Stimulated activated naive CD4-positive, alpha-beta T cell (primary cell): Measurements from ENCODE around the gene NOC4L.
"Not testable (repeated sequence)": the region's sequence is repeated elsewhere in the genome, so short reads cannot be mapped to it uniquely, and the experiment has no call there.

ENCODE experiments used
- DNase-seq, 6 experiments: peaks; one replicate each; lab custom pipeline; 2025; lab: John Stamatoyannopoulos, UW

NOC4L gene

DNA sequence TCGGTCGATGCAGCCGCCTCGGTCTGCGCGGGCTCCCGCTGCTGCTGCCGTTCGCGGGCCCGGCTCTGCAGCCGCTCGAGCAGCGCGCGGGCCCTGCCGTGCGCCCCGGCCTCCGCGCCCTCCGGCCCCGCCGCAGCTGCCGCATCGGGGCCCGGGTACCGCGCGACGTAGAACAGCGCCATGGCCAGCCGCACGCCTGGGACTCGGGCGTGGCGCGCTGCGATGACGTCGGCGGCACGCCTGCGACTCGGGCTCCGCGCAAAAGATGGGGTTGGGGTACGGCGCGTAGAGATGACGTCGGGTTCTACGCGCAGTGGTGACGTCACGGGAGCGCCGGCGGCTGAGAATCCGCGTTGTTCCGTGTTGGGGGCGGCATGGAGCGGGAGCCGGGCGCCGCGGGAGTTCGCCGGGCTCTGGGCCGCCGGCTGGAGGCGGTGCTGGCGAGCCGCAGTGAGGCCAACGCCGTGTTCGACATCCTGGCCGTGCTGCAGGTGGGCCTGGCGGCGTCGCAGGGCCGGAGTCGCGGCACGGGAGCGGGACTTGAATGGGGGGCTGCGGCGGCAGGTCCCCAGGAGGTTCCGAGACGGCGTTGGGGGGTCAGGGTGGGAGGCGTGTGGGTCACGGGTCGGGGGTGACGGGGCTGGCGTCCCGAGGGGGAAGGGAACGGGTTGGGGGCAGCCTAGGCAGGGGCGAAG lies at the start of gene NOC4L, which contains the start of gene DDX51:
Gene NOC4L, plus strand, starts transcription at position 343 of the 695 bp plus-strand sequence. Its CDS starts 32 bp downstream, at position 375.
Gene DDX51, minus strand, starts transcription at position 205 of the 695 bp plus-strand sequence. Its CDS starts 23 bp downstream, at position 182.
- DNase-seq: peak; percentile 90 to 95 (median 95)

- peak in 2 of 6 experiments; percentile 22 to 36 for DNase-seq
These were observed 48.5 kb upstream of the NOC4L start for GRCh38 chr12:132095520-132096409.

DNA sequence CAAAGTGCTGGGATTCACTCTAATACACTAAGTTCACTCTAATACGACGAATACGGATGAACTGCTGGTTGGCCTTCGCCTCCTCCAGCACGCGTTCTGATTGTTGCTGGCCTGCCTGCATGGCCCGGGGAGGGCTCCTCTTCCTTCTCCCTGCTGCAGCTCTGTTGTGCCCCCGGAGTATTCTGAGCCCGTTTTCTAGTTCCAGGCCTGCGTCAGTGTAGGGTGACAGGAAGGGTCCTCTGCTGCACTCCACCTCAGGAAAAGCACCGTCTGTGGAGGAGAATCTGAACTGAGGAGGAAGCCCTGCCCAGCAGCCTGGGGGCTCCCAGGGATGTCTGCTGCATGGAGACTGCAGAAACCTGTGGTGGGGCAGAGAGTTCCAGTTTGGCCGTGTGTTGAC lies 44.5 kb upstream of the NOC4L start:
- DNase-seq: no peak

DNA sequence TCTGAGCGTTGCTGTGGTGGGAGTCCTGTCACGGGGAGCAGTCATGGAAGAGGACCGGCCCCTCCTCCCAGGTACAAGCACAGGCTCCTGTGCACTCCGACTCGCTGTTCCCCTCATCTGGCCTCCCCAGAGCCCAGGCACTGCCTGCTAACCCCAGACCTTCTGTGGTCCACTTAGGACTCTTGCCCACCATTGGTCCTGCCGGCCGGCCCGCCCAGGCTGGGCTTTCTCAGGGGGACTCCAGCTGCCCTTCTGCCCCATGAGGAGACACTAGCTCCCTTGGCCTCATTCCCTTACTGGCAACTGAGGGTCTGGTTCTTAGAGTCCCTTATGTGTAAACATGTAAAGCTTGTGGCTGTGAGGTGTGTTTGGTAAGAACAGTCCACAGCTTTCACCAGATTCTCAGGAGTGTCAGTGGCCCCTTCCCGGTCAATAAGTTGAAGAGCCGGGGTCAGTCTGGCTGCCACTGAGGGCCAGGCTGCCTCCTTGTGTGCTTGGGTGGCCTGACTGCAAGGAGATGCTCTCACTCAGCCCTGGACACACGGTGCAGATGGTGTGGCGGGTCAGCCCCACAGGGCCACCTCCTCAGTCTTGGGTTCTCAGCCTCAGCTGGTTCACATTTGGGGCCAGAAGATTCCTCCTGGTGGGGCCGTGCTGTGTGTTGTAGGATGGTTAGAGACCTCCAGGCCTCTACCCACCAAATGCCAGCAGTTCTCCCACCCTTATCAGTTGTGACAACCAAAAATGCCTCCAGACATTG lies 43.8 kb upstream of the NOC4L start:
- no peak for DNase-seq

- DNase-seq: no peak
These were observed 42.0 kb upstream of the NOC4L start for GRCh38 chr12:132102297-132102696.

DNA sequence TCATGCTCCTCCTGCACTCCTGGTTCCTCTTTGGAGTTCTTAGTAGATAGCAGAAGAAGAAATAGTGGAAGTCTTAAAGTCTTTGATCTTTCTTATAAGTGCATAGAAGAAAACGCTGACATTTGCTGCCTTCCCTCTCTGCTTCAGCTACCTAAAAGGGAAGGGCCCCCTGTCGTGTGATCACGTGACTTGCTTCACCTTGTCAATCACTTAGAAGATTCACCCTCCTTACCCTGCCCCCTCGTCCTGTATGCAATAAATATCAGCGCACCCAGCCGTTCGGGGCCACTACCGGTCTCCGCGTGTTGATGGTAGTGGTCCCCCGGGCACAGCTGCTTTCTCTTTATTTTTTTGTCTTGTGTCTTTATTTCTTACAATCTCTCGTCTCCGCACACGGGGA lies 41.2 kb upstream of the NOC4L start:
- not testable (repeated sequence) for DNase-seq

DNA sequence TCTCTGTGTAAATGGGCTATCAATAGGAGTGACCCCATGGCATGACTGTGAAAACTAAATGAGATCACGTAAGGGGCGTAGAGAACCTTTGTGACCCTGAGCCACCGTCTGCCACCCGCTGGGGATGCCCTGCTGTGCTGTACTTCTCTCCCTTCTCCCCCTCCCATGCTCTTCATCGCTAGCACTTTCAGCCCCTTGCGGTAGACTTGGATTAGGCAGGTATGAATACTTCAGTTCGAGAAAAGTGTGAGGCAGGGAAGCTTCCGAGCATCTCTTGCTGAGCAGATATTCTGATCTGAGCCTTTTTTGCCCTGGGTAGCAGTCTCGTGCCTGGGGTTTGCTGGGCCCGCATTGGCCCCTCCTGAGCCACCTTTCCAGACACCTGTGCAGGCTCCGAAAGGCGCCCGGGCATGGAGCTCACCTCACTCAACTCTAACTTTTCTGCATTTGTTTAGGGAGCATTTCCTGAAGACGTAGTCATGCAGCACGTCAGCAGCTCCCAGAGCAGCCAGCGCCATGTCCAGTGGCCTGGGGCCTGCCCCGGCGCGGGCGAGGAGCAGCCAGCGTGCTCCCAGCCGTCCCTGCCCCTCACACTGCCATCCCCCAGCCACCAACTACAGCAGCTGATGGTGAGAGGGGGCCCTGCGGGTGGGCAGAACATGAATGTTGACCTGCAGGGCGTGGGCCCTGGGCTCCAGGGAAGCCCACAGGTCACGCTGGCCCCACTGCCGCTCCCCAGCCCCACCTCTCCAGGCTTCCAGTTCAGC lies 40.5 kb upstream of the NOC4L start:
- DNase-seq: no peak

GRCh38 chr12:132105467-132105866 lies 38.8 kb upstream of the NOC4L start:
- DNase-seq: no peak

DNA sequence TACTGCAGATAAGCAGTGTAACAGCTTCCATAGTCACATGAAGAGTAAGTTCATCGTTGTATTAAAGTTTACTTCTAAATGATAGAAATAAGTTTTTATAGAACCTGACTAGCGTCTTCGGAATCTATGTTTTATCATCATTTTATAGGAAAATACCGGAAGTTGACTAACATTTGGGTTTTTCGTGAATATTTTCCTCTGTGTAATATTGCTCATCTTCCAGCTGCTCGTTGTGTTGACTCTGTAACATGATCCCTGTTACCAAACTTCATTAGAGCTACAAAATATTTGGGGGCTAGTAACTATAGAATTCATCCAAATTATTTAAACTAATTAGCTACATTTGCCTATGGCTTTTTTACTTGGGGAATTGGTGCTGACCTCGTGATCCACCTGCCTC lies 37.3 kb upstream of the NOC4L start:
- no peak for DNase-seq

DNA sequence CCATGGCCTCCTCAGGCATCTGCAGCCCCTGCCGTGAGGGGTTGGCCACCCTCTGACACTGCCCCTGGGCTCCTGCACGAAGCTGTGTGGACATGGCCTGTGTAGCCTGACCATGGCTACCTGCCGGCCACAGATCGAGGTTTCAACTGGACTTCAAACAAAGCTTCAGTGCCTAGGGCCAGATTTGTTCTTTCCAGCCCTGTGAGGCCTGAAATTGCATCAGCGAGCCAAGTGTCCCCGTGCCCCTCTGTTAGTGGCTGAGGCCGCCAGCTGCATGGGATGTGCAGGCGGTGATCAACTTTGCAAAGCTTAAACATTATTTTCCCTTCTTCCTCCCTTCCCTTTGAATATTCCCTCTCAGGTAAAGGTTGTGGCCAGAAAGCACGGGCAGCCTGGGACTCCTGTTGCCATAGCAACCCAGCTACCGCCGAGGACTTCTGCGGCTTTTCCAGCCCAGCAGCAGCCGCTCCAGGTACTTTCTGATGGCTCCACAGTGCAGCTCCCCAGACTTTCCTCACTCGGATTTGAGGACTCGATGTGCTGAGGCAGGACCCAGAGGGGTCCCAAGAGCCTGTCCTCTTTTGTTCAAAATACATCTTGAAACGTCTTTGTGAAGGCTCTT lies 35.9 kb upstream of the NOC4L start:
- DNase-seq: no peak

- no peak for DNase-seq
These were observed 34.5 kb upstream of the NOC4L start for GRCh38 chr12:132109741-132110140.

DNA sequence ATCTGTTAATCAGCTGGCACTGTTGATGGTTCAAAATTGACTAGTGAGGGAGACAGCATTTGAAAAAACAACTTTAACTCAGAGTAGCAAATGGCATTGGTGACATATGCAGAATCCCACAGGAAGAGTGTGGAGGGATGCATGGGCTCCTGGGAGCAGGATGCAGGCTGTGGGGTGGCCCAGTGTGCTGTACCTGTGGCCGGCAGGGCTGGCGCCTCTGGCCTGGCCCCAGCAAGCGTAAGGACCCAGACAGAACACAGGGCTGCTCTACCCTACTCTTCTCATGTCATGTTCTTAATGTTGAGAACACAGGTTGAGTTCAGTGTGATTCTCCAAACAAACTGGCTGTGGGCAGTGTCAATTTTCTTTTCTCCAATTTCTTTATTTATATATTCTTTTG lies 33.6 kb upstream of the NOC4L start:
- no peak for DNase-seq

DNA sequence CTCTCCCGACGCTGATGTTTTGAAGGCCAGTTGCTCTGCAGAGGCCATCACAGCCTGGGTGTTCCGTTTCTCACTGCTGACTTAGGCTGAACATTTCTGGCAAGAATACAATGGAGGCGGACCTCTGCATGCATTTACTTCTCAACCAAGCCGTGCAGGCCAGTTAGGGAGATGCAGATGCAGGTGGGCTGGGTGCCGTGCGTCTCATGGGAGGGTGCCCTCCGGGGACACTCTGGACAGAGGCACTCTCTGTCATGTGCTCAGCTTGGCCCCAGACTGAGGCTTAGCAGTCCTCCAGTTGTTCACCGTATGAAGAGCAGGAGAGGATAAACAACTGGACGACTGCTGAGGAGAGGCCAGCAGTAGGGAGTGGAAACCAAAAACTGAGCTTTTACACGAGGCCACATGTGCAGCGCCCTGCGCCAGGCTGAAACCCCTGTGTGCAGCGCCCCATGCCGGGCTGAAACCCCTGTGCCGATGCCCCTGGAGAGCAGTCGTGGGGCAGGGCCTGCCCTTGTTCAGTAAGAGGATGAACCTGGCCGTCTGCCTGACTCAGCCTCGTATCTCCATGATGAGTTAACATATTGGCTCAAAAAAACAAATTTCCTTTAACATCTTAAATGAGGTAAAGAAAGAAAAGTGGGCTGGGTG lies 32.5 kb upstream of the NOC4L start:
- DNase-seq: no peak

DNA sequence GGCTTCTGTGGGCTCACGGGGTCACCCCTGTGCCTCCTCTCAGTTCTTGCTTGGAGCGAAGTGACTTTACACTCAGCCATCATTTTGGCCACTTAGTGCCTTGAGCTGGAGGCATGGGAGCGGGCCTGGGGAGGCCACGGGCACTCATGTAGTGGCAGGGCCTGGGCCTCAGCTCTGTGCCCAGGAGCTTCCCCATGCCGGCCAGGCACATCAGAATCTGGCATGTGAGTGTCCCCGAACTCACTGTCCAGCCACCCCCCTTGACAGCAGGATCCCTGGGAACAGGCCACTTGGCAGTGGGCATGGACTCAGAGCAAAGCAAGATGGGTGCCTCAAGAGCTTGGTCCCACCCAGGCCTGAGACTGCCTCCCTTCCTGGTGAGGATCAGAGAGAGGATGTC lies 29.6 kb upstream of the NOC4L start:
- DNase-seq: no peak

GRCh38 chr12:132115500-132115899 lies 28.8 kb upstream of the NOC4L start:
- DNase-seq: no peak

GRCh38 chr12:132116709-132117557 lies 27.3 kb upstream of the NOC4L start:
- DNase-seq: no peak

DNA sequence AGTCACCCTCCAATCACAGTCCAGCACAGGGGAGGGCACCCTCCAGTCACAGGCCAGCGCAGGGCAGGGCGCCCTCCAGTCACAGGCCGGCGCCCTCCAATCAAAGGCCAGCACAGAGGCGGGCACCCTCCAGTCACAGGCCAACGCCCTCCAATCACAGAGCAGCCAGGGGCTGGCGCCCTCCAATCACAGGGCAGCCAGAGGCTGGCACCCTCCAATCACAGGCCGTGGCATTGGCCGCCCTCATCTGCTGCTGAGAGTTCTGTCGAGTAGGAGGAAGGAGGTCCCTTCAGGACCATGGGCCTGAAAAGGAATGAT lies 26.7 kb upstream of the NOC4L start:
- no peak for DNase-seq

DNA sequence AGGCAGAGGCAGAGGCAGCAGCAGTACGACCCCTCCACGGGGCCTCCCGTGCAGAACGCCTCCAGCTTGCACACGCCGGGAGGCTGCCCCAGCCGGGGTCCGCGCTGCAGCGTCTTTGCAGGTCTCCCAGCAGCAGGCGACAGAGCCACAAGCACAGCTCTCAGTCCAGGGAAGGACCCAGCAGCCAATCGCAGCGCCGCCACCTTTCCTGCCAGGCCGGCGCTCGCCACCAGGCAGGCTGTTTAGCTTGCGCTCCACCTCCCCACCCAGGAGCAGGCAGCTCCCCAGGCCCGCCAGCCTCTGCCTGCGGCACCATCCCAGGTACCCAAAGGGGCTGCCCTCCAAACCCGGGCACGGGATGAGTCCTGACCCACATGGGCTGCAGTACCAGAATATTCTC lies 25.4 kb upstream of the NOC4L start:
- DNase-seq: no peak

GRCh38 chr12:132121283-132121682 lies 23.0 kb upstream of the NOC4L start:
- no peak for DNase-seq
